GM21526 (cell line): ENCODE results near the gene CDHR3.

Source experiments
- ATAC-seq: cut with Tn5 transposase; IDR thresholded peaks from one replicate; pipeline ENCODE4 v1.9.1; 2021; ENCODE audit warnings: moderate library complexity; ENCODE audit not compliant: unreplicated experiment, low FRiP score

Gene CDHR3

DNA sequence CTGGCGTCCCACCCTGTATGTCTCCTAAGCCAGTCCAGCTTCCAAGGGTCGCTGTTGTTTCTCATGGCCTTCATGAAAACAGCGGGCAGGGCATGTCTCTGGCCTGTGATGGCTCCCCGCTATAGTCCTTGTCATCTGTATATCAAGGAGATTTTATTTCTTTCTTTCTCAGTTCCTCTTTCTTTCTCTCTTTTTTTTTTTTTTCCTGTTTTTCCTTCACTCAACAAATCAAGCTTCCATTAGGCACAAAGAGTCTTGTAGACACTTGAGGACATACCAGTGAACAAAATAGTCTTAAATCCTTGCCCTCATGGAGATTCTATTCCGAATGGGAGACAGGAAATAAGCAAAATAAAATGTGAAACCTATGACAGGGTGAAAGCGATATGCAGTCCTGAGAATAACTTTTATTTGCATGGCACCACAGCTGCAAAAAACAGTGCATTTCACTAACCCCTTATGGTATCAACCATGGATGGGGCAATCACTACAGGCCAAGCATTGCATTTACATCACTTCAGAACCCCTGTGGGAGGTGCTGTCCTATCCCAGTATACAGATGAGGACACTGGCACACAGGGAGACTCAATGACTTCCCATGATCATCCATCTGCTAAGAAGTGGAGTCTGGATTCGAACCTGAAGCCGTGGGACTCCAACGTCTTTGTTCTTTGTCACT, 98.4 kb downstream of the CDHR3 start:
- ATAC-seq: peak; percentile 45

DNA sequence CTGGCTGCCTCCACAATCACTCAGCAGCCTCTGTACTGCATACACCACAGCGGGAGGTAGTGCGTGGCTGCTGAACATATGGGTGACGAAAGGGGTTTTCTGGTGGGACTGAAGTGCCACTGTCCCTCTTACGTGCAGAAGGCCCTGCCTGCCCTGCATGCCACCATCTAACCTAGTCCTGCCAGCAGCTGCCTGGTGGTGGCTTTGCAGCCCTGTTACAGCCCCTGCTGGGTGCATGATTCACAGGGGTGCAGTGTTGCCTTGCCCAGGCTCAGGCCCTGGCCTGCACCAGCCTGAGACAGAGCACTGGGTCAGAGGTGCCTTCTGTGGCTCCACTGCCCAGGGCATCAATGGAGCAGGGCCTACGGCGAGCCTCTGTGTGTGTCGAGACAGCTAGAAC, 98.9 kb downstream of the CDHR3 start:
- ATAC-seq: no peak

DNA sequence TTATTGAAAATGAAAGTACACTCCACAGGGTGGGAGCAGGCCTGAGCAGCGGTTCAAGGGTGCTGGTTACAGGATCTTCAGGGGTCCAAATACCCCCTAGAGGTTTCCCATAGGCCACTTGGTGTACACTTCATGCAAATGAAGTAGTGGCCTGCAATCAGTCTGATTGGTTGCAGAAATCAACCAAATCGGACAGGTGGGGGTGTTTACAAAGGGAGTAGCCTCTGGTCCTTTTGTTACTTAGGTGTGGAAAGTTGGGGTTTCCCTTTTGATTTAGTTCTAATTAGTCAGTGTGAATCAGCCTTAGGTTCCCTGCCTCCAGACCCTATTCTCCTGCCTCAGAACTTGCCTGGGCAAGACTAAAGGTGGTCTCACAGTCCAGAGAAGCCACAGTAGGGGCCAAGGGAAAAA, 99.5 kb downstream of the CDHR3 start:
- no peak for ATAC-seq

DNA sequence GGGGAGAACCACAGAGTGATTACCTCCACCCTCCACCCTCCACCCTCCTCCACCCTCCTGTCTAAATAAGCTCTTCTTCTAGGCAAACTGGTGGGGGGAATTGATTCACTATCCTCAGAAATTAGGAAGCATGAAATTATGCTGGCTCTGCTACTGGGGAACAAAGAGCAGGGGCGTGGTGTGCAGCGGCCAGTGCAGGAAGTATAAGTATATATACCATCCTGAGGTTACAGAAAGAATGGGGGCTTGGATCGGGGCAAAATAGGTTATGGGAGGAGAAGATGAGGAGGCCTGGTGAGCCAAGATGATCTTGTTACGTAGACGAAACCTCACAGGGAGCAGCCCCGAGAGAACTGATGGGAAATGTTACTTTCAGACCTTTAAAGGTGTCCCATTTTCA, 100.0 kb downstream of the CDHR3 start:
- no peak for ATAC-seq

DNA sequence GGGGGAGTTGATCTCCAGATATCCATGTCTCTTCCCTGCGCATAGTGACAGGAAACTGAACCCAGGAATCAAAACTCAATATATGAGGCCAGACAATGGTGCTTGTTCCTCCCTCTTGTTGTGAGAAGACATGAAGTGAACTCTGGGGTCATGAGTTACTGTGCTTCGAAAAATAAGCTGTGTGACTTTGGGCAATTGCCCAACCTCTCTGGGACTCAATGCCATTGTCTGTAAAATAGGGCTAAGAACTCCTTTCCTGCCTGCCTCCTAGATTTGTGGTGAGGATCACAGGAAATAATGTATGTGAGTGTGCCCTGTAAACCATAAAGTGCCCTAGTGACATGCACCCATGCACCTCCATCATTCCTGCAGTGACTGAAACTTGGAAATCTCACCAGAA, 100.6 kb downstream of the CDHR3 start:
- no peak for ATAC-seq

DNA sequence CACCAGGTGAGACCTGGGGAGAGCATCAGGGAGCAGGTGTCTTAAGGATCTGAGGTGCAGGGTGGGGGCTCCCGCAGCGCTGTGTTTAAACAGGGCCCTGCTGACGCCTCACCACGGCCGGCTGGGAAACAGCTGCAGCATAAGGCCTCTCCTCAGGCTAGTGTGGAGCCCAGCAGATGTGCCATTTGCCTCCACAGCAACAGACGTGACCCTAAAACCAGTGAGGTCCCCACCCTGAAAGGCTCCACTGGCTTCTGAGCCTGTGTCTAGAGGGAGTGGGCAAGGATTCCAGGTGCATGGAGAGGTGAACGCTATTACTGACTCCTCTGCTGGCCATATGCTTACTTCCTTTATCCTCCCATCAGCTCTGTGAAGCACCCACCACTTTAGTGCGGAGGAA, 101.3 kb downstream of the CDHR3 start:
- no peak for ATAC-seq

DNA sequence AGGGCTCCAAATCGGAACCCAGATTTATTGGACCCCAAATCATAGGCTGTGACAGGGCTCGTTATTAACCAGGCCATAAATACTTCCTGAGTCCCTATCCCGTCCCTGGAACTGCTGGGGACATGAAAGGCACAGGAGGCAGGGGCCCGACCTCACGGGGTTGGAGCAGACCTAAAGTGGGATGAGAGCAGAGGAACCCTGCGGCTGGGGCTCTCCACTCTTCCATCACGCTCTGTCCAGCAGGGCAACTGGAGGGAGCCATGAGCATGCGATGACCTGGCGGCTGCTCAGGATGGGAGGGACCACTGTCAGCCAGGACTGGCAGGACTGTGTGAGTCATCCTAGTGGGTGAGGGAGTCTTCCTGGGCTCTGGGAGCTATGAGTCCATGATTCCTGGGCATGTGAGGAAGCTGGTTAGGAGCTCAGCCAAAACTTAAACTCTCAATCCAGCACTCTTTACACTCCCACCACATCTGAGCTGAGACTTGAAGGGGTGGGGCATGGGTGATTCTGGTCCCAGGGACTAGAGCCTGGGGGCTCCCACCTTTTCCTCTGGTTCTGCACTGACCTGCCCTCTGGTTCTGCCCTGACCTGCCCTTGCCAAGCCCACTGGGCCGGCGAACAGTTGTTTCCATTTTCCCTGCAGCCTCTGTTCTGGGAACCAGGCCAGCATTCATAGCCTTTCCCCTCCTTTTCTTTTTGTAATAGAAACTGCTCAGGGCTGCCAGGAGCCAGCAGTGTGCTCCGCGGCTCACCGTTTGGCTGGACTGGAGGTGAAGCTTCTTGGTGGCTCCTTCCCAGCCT, 101.9 kb downstream of the CDHR3 start:
- ATAC-seq: no peak

DNA sequence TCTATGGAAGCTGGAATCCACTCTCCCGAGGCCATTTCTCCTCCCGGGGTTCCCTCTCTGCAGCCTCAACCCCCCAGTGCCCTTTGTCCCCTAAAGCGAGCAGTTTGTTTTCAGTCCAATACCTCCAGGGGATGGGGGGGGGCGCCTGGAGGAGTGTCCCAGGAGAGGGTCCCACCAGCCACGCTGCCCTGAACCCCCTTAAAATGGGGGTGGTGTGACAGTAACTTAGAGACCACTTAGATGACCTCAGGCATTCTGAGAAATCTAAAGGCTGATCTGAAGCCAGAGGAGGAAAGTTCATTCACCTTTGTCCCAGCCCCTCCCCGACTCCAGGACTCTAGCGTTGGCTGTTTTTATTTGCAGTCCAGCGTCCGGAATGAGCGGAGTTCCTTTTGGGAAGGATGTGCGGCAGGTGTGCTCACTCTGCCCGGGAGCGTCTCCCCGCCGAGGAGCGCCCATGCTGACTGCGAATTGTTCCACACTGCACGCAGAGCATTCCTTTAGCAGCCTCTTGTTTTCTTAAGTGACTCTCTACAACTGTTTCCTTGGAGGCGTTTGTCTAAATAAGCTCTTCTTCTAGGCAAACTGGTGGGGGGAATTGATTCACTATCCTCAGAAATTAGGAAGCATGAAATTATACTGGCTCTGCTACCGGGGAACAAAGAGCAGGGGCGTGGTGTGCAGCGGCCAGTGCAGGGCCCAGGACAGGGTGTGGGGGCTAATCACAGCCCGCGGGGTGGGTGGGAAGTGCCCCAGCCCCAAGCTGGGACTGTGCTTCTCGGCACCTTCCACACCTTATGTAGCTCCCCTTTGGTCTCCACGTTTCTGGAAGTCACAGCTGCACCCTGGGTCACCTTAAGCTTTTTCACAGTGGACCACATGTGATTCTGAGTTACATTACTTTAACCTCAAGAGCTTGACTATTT, 102.8 kb downstream of the CDHR3 start:
- ATAC-seq: no peak

DNA sequence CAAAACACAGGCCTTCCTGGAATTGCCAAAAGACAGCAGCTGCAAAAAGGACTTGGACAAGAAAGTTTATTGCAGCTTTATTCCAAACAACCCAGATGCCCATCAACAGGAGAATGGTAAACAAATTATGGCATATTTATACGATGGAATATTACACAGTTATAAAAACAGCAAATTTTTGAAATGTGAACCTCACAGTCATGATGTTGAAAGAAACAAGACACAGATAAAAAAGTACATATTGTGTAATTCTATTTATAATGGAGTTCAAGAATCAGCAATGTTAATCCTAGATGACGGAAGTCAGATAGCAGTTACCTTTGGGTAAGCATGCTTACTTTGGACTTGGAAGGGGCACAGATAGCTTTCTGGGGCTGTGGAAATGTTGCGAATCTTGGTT, 104.6 kb downstream of the CDHR3 start:
- ATAC-seq: no peak

DNA sequence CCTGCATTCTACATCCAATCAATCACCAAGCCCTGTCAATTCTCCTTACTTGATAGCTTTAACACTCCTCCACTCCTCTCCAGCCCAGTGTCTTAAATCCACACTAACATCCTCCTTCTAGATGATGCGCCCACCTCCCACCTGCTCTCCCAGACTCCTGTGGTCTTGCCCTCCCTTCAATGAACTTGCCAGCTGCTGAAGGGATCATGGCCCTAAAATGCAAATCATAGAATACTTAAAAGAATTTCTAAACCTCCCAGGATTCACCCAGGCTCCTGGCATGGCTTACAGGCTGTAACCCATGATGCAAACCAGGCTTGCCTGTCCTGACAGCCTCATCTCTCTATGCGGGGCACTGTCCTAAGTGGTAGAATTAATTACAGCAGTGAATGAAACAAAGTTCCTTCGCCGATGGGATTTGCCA, 105.5 kb downstream of the CDHR3 start:
- ATAC-seq: no peak

DNA sequence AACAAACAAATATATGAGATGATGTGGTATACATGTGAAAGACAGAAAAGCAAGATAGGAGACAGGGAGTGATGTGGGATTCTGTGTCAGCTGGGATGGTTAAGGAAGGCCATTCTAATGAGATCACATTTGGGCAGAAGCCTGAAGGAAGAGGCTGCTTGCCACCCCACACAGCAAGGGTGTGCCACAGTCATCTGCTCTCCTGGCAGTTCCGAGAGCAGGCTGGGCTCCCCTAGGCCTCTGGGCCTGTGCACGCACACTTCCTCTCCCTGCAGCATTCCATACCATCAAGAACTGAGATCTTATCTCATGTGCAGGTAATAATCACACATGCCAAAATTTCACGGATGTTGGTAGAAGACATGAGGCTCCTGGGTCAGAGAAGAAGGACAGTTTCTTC, 105.9 kb downstream of the CDHR3 start:
- no peak for ATAC-seq

DNA sequence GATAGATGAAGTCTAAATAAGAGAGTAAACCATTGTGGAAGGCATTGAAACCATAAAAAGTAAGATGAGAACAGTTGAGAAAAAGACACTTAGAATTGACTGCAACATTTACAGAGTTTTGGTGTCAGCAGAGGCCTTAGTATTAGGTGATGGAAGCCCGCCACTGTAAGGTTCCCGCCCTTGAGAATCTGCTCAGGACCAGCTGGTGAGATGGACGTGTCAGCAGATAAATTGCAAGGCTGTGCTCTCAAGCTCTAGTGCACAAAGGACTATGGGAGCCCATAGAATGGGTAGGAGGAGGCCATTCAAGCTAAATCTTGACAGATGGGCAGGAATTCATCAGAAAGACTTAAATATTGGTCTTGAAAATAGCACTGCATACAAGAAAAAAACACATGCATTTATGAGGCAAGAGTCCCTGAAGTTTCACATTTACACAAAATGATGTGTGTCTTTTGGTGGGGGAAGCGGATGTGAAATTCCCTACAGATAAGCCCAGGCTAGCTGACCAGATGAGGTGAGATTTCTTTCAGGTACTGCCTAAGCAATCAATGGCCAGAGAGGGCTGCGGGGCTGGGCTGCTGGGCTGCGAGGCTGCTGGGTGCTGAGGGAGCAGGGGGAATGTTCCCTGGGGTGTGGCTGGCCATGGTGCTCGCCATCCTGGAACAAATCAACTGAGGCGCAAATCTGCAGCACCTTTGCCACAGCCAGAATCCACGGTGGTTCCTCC, 106.6 kb downstream of the CDHR3 start:
- ATAC-seq: no peak

DNA sequence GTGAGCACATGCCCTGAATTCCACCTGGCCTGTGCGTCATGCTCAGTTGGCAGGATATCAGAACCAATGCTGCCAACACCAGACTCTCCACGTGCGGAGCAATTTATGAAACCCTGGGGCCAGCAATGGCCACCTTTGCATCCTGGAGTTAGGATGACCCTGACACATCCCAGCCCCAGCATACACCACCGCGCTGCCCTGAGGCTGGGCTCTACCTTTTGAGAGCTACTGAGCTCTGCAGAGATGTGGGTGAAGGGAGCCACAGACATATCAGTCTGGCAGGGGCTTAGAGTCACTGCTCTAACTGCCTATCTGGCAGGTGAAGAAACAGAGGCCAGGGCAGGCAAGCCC, 107.1 kb downstream of the CDHR3 start:
- no peak for ATAC-seq

DNA sequence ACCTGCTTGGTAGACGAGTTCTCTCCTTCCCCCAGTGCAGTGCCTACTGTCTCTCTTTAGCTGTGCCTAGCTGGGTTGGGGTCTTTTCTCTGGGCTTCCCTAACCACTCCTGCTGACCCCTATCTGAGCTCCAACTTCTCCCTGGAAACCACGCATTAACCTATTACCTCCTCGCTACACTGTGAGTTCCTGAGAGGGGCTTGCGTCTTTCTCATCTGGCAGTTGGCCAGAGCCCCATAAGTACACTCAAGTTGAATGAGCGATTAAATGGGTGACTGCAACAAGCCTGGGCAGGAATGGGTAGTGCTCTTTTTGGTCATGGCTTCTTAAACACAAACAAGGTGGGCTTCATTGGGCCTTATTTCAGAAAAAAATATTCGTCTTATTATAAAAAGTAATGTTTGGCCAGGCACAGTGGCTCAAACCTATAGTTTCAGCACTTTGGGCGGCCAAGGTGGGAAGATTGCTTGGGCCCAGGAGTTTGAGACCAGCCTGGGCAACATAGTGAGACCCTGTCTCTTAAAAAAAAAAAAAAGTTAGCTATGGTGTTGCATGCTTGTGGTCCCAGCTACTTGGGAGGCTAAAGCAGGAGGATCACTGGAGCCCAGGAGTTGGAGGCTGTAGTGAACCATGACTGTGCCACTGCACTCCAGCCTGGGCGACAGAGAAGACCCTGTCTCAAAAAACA, 107.6 kb downstream of the CDHR3 start:
- no peak for ATAC-seq

DNA sequence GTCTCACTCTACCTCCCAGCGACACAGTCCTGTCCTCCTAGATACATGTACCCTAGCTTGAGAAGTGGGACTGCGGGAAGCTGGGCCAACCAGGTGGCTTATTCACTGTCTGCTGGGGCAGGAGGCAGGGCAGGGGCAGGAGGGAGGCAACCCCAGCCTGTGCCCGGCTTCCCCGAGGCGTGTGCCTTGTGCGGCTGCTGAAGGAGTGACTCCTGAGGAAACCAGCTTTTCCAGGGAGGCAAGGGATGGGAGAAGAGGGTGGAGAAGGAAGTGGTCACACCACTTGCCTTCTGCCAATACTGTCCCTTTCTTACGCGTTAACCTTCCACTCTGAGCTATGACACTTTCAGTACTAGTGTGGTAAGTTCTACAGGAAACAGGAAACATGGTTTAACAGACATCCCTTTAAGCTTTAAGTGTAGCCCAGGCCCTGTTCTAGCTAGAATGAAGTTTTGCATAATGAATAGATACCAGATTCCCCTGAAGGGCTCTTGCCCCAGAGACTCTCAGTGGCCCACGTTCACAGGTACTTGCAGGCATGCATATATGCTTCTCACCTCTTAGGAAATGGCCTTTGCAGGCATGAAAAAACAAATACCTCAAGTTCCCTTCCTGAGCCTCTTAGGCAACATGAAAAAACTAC, 108.4 kb downstream of the CDHR3 start:
- peak; percentile 97 for ATAC-seq

DNA sequence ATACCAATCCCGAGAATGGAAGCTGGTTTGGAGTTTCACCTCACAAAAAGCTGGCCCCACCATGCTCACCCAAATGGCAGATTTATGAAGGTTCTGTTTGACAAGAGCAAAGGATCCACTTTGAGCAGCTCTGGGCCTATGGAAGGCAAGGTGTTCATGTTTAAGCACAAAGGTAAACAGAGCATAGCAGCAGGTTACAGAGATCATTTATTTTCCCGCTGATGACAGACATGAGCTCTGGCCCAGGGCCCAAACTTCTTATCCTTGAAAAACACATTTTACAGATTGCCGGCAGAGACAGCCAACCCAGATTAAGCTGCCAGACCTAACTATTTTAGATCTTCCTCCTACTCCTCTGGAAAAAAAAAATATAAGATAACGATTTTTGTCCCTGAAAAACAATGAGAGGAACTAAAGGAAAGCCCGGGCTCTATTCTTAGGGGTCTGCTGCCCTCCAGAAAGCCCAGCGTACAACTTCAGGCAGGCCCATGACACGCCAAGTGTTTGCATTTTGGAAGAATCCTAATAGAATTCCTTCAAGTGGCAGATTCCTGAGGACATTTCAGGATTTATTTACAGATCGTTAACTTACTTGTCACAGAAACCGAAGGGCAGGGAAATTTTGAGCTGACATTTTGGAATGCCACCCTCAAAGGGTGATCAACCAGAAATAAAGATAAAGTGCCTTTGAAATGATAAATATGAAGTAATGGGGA, 109.1 kb downstream of the CDHR3 start:
- no peak for ATAC-seq

DNA sequence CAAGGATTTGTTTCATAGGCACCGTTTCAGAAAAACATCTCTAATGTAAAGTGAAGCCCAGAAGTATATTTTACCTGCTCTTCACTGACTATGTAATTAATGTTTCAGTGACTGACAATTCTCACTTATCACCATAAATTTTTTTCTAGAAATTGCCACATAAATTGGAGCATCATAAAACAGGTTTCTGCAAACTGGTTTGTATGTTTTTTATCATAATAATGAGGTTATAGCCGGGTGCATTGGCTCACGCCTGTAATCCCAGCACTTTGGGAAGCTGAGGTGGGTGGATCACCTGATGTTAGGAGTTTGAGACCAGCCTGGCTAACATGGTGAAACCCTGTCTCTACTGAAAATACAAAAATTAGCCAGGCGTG, 109.6 kb downstream of the CDHR3 start:
- ATAC-seq: no peak

DNA sequence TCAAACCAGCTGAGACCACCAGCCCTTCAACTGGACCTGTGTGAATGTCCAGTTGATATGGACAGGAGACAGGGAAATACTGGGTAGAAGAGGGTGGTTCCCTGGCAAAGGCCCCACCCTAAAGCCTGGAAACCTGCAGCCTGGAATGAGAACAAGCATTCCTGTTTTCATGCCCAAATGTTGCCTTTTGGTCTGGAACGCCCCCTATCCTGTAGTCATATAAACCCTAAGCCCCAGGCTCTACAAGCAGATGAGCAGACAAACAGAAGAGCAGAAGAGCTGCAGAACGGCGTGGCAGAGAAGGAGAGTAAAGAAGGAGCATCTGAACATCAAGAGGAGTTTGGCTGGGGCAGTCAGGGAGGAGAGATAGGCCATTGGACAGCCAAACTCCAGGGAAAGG, 110.6 kb downstream of the CDHR3 start:
- ATAC-seq: no peak

DNA sequence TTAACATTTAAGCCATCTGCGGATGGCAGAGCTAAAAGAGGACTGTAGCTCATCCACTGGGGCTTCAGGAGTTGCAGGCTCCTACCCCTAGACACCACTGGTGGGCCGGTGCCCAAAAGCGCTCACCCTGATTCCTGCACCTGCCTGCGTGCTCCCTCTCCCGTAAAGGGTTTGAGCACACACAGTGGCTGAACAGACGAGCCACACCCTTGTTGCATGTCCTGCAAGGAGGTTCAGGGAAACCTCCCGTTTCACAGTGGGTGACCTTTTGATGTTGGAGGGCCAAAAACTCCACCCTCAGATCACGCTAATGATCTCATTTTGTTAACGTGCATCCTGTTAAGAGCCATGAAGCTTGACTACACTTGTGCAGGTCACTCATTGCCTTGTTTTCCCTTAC, 111.2 kb downstream of the CDHR3 start:
- no peak for ATAC-seq
